Measurements from ENCODE around the gene LRP1B.
"Not testable (repeated sequence)": the region's sequence is repeated elsewhere in the genome, so short reads cannot be mapped to it uniquely, and the experiment has no call there.

LRP1B gene

DNA sequence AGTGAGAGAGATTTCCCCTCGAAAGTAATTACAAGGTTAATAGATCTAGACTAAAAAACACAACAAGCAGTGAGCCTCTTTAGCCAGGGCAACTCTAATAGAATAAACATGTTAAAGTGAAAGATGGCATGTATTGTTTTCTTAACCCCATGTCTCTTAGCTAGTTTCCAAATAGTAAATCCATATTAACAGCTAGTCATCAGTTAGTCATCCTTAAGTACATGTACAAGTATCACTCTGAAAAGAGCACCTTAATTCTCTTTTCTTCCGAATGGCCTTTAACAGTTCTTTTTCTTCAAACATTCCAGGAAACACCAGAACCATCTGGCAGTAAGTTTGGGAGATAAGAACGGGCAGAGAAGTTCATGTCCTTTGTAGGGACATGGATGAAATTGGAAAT, 1480.0 kb downstream of the LRP1B start:
- no peak for DNase-seq

DNA sequence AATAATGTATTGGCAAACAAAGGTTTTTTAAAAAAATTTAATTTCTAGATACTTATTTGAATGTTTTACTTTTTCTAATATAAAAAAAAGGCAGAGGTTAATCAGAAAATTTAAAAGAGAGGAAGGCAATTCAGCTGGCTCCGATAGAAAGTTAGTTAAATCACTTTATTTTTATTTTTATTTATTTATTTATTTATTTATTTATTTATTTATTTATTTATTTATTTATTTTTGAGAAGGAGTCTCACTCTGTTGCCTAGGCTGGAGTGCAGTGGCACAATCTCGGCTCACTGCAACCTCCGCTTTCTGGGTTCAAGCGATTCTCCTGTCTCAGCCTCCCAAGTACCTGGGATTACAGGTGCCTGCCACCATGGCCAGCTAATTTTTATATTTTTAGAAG, 1480.7 kb downstream of the LRP1B start:
- not testable (repeated sequence) for DNase-seq

DNA sequence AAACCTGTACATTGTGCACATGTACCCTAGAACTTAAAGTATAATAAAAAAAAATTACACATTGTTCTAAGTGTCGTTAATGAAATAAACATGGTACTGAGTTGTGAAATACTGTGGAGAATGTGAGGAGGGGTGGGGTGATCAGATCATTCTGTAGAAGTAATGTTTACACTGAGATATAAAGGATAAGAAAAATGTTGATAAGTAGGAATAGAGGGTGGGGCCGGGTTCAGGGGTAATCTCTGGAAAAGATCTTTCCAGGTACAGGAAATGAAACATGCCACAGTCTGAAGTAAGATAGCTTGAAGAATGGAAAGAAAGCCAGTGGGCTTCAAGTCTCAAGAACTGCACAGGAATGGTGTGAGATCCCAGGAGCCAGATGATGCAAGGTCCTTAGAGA, 1482.4 kb downstream of the LRP1B start:
- DNase-seq, result no peak

DNA sequence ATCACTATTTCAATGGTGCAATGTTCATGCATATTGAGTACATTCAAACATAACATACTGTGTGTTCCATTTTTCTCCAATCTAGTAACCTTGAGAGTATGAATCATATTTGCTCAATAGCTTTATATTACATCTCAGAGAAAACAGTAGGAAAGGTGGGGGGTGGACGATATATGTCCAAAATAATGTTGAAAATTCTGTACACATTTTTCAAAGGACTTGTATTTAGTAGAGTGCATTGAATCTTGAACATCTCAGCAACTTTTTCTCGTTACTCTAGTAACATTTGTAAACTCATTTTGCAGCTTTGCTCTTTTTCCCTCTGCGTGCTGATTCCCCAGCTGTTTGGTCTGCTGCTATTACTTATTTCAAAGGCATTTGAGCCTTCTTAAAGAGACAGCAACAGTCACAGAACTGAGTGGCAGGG, 1487.0 kb downstream of the LRP1B start:
- no peak for DNase-seq

- no peak for DNase-seq
Measured at GRCh38 chr2:140641163-140641562, 1489.7 kb downstream of the LRP1B start.

DNA sequence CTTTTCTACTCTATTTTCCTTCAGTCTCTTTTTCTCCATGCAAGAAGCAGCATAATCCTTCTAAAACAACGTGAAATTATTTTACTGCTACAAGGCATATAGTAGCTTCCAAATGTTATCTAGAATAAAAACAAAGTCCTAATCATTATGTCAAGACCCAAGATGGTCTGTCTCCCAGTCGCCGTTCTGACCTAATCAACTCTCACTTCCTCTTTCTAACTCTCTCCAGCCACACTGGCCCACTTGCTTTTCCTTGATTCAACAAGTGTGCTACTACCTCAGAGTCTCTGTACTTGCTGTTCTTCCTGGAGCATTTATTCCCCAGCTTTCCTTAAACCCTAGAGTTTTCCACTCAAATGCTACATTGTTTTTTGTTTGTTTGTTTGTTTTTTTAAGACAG, 1491.2 kb downstream of the LRP1B start:
- DNase-seq, result peak in 1 of 2 experiments; percentile 21

DNA sequence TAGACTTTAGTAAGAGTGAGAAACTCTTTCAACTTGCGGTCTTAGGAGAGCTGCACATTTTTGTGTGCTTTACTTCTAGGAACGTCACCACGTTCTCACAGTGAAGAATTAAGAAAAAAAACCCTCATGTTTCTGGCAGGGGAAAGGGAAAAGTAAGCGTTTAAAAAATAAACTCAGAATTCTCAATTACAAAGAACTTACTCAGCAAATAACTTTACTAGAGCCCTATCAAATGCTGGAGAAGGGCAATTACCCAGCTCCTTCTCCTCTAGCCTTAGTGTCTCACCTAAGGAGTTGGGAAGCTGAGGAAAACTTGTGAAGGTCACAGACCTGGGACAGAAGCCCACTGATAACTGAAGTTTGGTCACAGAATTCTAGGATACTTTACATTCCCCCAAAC, 1500.3 kb downstream of the LRP1B start:
- no peak for DNase-seq

DNA sequence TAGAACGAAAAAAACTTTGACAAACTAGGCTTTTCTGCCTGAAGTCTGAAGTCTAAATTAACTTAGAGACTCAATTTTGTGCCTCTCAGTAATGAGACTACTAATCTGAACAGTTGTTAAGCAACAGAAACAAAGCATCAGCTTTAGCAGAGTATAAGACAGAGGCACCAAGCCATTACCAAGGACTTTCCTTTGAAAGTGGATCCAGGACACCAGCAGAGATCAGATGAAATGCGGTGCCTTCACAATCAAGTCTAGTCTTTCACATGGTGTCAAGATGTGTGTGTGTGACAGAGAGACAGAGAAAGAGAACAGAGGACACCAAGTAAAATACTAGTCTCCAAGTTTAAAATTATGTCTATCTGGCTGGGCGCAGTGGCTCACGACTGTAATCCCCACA, 1502.9 kb downstream of the LRP1B start:
- DNase-seq, result no peak

- no peak for DNase-seq
Measured at GRCh38 chr2:140627136-140627535, 1503.7 kb downstream of the LRP1B start.

- no peak for DNase-seq
Measured at GRCh38 chr2:140624200-140624599, 1506.6 kb downstream of the LRP1B start.

DNA sequence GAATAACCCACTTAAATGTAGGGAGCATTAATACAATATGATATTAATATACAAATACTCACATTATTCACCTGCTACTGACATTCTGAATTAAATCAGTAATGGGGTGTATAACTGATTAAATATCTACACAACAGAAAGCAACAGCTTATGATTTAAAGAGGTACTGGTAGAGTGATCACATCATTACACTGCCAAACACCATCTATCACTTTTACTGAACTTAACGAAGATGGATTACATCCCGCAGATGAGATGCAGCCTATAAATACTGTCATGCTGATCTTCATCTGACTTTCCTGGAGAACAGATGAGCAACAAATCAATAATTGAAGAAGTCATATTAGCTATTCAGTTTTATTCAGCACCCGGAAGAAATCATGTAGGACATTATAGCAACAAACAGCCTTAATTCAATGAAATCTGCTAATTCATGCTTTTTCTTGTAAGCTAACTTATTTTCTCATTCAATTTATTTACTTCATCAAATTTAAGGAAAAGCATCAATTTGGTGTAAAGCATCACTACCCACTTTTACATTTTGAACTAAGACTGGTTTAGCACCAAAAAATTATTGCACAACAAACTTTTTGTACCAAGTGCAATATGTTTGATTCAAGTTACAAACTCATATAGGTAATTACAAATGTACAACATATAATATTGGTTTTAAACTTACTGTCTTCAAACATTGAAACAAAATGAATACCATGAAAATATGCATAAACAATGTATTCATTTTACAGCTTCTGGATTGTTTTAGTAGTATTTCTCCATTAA, 1509.0 kb downstream of the LRP1B start:
- no peak for DNase-seq

DNA sequence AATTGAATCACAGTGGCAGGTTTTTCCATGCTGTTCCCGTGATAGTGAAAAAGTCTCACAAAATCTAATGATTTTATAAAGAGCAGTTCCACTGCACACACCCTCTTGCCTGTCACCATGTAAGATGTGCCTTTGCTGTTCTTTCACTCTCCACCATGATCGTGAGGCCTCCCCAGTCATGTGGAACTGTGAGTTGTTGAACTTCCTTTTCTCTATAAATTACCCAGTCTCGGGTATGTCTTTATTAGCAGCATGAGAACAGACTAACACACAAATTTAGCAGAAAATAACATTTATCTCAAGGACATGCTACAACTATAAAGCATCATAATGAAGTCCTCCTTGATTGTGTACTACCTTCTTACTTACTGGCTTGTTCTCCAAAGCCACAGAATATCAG, 1526.0 kb downstream of the LRP1B start:
- no peak for DNase-seq

DNA sequence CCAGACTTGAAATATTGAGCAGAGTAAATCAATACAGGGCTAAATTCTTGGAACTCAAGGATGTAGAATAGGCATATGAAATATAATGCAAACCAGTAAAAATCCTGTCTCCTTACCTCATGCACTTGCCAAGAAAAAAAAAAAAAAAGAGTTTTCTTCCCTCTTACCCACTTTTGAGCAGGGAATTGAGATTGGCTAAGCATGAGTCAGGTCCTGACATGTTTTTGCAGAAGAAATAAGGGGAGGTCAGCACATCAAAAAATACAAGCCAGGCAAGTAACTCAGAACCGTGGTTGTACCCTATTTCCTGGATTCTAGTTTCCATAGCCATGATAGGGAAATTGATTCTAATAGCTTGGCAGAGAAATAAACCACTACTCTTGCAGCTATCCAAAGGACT, 1526.7 kb downstream of the LRP1B start:
- DNase-seq, result no peak

DNA sequence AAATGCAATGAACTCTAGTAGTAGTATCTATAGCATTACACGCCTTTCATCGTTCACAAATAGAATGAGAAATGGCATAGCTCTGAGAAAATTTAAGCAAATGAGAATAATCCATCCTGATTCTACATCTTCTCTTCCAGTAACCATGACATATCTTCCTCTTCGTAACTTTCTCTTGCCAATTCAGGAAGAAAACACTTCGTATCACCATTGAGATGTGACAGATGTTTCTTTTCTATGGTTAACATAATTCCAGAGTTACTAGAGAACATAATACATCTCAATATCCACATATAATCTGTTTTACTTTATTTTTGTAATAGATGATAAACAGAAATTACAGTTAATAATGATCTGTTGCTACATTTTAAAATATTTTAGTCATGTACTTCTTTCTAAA, 1527.4 kb downstream of the LRP1B start:
- no peak for DNase-seq

- DNase-seq, result no peak
Measured at GRCh38 chr2:140601801-140602200, 1529.0 kb downstream of the LRP1B start.

DNA sequence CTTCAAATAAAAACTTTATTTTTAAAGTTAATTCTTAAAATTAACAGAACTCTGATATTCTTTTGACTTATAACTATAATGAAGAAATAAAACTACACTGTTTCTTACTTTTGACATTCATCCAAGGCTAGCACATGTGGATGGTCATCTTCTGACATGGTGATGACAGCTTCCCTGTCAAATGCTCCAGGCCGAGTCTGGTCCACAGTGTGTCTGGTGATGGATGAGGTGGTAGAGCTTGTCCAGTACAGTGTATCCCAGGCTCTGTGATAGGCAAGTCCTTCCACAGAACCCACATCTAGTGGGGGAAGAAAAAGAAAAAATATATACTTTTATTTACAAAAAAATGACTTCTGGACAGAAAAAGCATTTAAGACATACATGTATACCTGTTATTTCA, 1529.5 kb downstream of the LRP1B start:
- DNase-seq, result no peak

- DNase-seq, result no peak
Measured at GRCh38 chr2:140600116-140600515, 1530.7 kb downstream of the LRP1B start.

DNA sequence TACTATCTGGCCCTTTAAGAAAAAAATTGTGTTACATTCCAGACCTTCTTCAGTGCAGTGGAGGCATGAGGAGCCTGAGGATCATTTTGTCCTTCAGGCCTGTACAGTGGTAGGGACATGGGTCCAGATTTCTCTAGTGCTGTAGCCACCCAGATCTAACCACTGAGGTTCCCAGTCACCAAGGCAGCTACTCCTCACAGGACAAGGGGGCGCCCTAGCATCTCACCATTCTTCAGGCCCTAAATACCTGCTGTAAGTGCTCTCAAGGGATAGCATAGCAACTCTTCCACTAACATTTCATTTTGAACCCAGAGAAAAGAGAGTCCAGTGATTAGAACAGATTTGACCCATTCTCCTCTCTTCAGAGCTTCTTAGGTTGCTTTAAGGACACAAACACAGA, 1533.0 kb downstream of the LRP1B start:
- DNase-seq, result no peak

GRCh38 chr2:140597205-140597604, 1533.6 kb downstream of the LRP1B start:
- no peak for DNase-seq

DNA sequence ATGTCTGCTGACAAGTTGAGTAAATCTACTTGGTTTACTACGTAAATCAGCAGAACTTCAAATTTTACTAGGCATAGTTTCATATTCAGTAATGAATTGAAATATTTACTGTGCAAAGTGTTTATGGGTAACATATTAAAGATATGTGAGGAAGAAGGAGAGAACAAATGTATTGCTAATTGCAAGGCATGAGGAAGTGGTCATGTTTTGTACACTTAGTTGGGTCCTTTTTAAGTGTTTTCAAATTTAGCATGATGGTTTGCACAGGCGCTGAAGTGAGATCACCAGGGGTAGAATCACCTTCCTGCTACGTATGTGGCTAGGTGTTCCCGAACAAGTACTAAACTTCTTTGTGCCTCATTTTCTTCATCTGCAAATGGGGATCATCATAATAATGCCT, 1534.4 kb downstream of the LRP1B start:
- no peak for DNase-seq

DNA sequence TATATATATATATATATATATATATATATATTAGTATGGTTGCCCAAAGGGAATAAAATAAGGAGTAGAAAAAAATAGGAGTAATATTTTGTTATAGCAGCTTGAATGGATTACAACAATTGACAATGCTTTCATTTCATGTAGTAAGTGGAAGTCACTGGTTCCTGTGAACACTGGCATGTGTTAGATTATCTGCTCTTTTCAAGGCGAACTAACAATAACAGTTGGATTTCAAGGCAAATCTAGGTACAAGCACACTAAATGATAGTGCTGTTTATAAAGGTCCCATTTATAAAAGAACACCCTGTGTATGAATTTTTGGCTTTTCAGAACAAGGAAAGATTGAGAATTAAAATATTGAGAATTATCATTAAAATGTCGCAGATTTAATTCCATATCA, 1535.7 kb downstream of the LRP1B start:
- no peak for DNase-seq

DNA sequence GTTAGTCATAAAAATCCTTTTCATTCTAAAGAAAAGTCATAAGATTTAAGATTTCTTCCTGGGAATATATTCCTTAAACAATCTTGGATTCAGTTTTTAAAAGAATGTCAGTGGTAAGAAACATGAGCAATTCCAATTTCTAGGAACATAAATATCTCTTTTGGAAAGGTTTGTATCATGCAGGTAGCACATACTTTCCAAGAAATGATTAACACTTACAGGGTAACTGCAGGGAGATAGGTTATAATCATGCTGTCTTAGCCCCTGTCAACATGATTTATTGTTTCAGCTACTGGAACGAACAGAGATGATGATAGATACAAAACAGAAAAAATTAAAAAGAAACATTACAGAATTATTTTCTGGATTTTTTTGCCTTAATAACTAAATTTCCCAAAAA, 1537.7 kb downstream of the LRP1B start:
- no peak for DNase-seq

GRCh38 chr2:140589696-140590095, 1541.1 kb downstream of the LRP1B start:
- no peak for DNase-seq

- DNase-seq, result no peak
Measured at GRCh38 chr2:140589273-140589672, 1541.5 kb downstream of the LRP1B start.

- peak; percentile 60 to 70 for DNase-seq
Measured at GRCh38 chr2:140586379-140586778, 1544.4 kb downstream of the LRP1B start.

Data from Kasumi-1 (cell line).